Ascending aorta (tissue), 2 donors: ENCODE results near the gene JMJD7. TPM values are rescaled to one million over a fixed set of nuclear protein-coding genes. Genes with fewer than 3 reads are reported as not detected.

Experiments used
- DNase-seq, 2 donors: peaks; one replicate each; pipeline ENCODE4 v3.0.0-alpha.2; 2019; ENCODE audit warnings: low spot score in 2 of 2
- H3K27ac ChIP-seq, 2 donors: fragments of 200-600 bp; sonication (generic); one replicate each; pipeline ENCODE4 v1.5.1; 2016 to 2017; ENCODE audit warnings: mild to moderate bottlenecking in 1 of 2
- H3K27me3 ChIP-seq: fragments of 200-600 bp; sonication (generic); one replicate; pipeline ENCODE4 v1.5.1; 2017
- H3K36me3 ChIP-seq, 2 donors: fragments of 200-600 bp; sonication (generic); one replicate each; pipeline ENCODE4 v1.5.1; 2016
- H3K4me1 ChIP-seq, 2 donors: fragments of 200-600 bp; sonication (generic); one replicate each; pipeline ENCODE4 v1.5.1; 2016 to 2017; ENCODE audit warnings: mild to moderate bottlenecking in 1 of 2
- H3K4me3 ChIP-seq, 2 donors: fragments of 200-600 bp; sonication (generic); one replicate each; pipeline ENCODE4 v1.5.1; 2016 to 2017; ENCODE audit warnings: mild to moderate bottlenecking in 1 of 2
- H3K9me3 ChIP-seq, 2 donors: fragments of 200-600 bp; sonication (generic); one replicate each; pipeline ENCODE4 v1.5.1; 2016
- intact Hi-C: fragments of 100-400 bp; cut with DNase I; formaldehyde crosslinking; loops from one replicate; pipeline ENCODE4 v1.15.1; 2023
- total RNA-seq: library from RNA; depleted of rRNA; stranded (reverse); fragments of >200 nt; gene quantifications from one replicate; pipeline ENCODE4 v1.1.0, GENCODE V29; 2016
- TF ChIP-seq, protein P1 (sequence below), 3 experiments: fragments of 200-600 bp in 2 of 3; fragments of 450-650 bp in 1 of 3; sonication (generic) in 2 of 3; IDR thresholded peaks; one replicate each; pipeline ENCODE4 v1.5.1; 2016 to 2019; ENCODE audit warnings: antibody characterized with exemption in 3 of 3, mild to moderate bottlenecking in 1 of 3, moderate library complexity in 1 of 3

JMJD7 gene
- total RNA-seq, 1 donor from 2014 or later: 16.4 TPM

DNA sequence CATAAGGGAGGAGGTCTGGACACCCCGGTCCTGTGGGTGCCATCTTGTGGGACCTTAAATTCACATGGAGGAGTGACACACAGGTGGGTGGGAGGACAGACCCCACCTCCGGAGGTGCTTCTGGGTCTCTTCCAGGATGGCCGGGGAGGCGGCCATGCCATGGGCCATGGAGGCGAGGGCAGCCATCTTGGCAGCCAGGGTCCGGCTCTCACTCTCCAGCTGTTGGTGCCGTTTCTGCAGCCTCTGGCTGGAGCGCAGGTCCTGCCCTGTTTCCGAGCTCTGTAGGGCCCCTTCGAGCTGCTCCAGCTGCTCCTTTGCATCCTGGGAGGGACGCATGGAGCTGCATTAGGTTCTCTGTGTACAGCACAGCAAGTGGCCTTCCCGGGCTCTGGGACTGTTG, 46.8 kb downstream of the JMJD7 start:
- Histone ChIP-seq H3K36me3 (no peaks in the 10 kb centered on the region), H3K27ac (no peak overlapping the region), H3K4me3 (no peak overlapping the region), H3K9me3 (no peaks in the 10 kb centered on the region), H3K27me3 (no peaks in the 10 kb centered on the region), H3K4me1 (no peaks in the 10 kb centered on the region)
- TF ChIP-seq, protein P1, sequence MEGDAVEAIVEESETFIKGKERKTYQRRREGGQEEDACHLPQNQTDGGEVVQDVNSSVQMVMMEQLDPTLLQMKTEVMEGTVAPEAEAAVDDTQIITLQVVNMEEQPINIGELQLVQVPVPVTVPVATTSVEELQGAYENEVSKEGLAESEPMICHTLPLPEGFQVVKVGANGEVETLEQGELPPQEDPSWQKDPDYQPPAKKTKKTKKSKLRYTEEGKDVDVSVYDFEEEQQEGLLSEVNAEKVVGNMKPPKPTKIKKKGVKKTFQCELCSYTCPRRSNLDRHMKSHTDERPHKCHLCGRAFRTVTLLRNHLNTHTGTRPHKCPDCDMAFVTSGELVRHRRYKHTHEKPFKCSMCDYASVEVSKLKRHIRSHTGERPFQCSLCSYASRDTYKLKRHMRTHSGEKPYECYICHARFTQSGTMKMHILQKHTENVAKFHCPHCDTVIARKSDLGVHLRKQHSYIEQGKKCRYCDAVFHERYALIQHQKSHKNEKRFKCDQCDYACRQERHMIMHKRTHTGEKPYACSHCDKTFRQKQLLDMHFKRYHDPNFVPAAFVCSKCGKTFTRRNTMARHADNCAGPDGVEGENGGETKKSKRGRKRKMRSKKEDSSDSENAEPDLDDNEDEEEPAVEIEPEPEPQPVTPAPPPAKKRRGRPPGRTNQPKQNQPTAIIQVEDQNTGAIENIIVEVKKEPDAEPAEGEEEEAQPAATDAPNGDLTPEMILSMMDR (IDR thresholded peaks at IDR 0.05): no peak
- DNase-seq: no peak
- intact Hi-C loops: no loop called here

DNA sequence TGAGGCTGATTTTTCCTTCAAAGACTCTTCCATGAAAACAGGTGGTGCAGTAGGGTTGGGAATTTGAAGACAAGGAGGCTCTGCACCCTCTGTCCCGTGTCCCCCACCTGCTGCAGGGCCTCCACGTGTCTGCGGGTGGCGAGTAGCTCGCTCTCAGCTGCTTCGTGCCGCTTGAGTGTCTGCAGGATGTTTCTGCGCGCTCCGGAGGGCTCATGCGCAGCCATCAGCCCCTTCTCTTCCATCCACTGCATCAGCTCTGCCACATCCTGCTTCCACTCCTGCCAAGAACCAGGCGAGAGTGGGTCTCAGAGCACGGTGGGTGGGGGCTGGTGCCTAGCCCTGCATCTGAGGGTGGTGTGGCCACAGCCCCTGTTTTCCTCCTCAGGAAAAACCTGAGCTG, 48.1 kb downstream of the JMJD7 start:
- intact Hi-C loops: no loop called here
- Histone ChIP-seq H3K9me3 (no peaks in the 10 kb centered on the region), H3K27me3 (no peaks in the 10 kb centered on the region), H3K4me3 (no peak overlapping the region), H3K36me3 (no peaks in the 10 kb centered on the region), H3K4me1 (no peaks in the 10 kb centered on the region), H3K27ac (no peak overlapping the region)
- TF ChIP-seq, protein P1 (IDR thresholded peaks at IDR 0.05): no peak
- DNase-seq: no peak

DNA sequence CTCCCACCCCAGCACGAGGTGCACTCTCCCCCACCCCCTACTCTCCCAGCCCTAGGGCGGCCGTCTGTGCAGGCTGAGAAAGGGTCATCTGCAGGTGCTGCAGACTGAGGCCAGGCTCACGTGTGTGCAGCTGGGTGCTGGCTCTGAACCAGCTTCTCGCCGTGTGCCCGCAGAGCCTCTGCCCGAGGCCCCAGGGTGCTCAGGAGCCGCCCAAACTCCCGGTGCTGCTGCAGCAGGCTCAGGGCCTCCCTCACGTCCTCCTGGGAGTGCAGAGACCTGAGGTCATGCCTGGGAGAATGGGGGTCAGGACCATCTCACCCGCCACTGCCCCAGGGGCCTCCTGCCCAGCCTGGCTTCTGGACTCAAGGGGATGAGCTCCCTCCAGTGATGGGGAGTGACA, 48.8 kb downstream of the JMJD7 start:
- Histone ChIP-seq H3K27ac (no peak overlapping the region), H3K36me3 (no peaks in the 10 kb centered on the region), H3K4me3 (no peak overlapping the region), H3K9me3 (no peaks in the 10 kb centered on the region), H3K27me3 (no peaks in the 10 kb centered on the region), H3K4me1 (peaks cover 0 to 2% of the 10 kb centered on the region in 2 donors)
- DNase-seq: no peak
- TF ChIP-seq, protein P1 (IDR thresholded peaks at IDR 0.05): no peak
- intact Hi-C loops: no loop called here

DNA sequence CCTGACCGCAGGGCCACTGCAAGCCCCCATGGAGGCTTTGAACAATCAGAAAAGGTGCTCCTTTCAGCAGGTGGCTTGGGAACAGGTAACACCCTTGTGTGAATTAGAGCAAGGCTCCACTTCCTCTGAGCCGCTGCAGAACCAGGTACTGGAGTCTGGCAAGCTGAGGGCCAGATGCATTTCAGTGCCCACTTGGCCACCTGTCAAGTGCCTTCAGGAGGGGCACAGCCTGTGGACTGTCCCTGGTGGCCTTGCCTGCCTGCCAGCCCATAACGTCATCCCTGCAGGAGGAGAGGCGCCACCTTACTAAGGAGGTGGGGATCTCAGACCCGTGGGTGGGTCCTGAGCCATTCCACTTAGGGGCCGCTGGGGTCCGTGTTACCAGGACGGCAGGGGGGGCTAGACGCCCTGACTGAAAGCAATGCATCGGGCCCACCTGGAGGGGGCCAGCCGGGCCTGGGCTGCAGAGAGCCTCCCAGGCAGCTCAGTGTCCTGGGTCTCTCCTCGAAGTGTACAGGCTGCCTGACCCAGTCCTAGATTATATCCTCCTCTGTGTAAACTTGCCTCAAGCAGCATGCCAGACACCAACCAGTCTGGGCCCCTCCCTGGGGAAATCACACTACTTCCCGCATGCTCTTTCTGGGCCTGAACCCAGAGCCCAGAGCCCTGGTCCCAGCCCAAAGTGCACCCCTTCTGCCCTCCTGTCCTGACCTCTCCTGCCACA, 49.9 kb downstream of the JMJD7 start:
- no peak overlapping the region for H3K4me3 ChIP-seq
- H3K4me1 ChIP-seq: peaks cover 0 to 10% of the 10 kb centered on the region in 2 donors
- no peaks in the 10 kb centered on the region for H3K36me3 ChIP-seq
- H3K9me3 ChIP-seq: no peaks in the 10 kb centered on the region
- no peaks in the 10 kb centered on the region for H3K27me3 ChIP-seq
- TF ChIP-seq, protein P1 (IDR thresholded peaks at IDR 0.05): no peak
- intact Hi-C loops: no loop called here
- no peak for DNase-seq
- no peak overlapping the region for H3K27ac ChIP-seq

DNA sequence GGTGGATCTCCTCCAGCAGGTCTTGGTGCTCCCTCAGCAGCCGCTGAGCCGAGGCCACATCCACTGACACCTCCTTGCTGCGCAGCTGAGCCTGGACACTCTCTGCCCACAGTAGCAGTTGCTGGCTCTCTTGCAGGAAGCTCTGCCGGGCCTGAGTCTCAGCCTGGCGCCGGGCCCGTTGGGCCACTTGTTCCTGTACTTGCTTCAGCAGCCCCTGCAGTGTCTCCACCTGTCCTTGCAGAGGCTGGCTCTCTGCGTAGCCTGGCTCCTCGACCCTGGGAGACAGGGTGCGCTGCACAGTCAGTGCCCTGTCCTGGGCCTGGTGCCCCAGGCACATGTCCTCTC, 50.4 kb downstream of the JMJD7 start:
- Histone ChIP-seq H3K4me1 (peaks cover 0 to 10% of the 10 kb centered on the region in 2 donors), H3K9me3 (no peaks in the 10 kb centered on the region), H3K27ac (no peak overlapping the region), H3K4me3 (no peak overlapping the region), H3K36me3 (no peaks in the 10 kb centered on the region), H3K27me3 (no peaks in the 10 kb centered on the region)
- intact Hi-C loops: no loop called here
- no peak for DNase-seq
- TF ChIP-seq, protein P1 (IDR thresholded peaks at IDR 0.05): no peak
